Vagina (tissue), 2 donors: ENCODE results near the gene ABCC12. TPM values are rescaled to one million over a fixed set of nuclear protein-coding genes. Genes with fewer than 3 reads are reported as not detected.

Experiments used
- DNase-seq, 2 donors: peaks; one replicate each; pipeline ENCODE4 v3.0.0-alpha.2; 2017; ENCODE audit errors: extremely low spot score in 2 of 2
- H3K27ac ChIP-seq: fragments of 200-600 bp; sonication (generic); one replicate; pipeline ENCODE4 v1.5.1; 2019
- H3K27me3 ChIP-seq: fragments of 200-600 bp; sonication (generic); one replicate; pipeline ENCODE4 v1.5.1; 2019
- H3K36me3 ChIP-seq, 2 donors: fragments of 200-600 bp; sonication (generic); one replicate each; pipeline ENCODE4 v1.5.1; 2017 to 2019
- H3K4me1 ChIP-seq: fragments of 200-600 bp; sonication (generic); one replicate; pipeline ENCODE4 v1.5.1; 2019
- H3K4me3 ChIP-seq, 2 donors: fragments of 200-600 bp; sonication (generic); 1 replicate in 1 of 2; 2 replicates in 1 of 2; pipeline ENCODE4 v1.5.1; 2016 to 2019
- H3K9me3 ChIP-seq: fragments of 200-600 bp; sonication (generic); one replicate; pipeline ENCODE4 v1.5.1; 2019
- POLR2A ChIP-seq, 2 donors: fragments of 450-650 bp; IDR thresholded peaks; one replicate each; pipeline ENCODE4 v1.6.1; 2017; ENCODE audit warnings: antibody characterized with exemption in 2 of 2, mild to moderate bottlenecking in 2 of 2, moderate library complexity in 2 of 2
- POLR2AphosphoS5 ChIP-seq, 2 donors: sonication (generic); formaldehyde crosslinking; IDR thresholded peaks; one replicate each; pipeline ENCODE4 v1.9.0; 2017; ENCODE audit warnings: antibody characterized with exemption in 2 of 2, mild to moderate bottlenecking in 2 of 2, low read depth in 1 of 2; ENCODE audit not compliant: insufficient read depth in 1 of 2
- intact Hi-C: fragments of 100-400 bp; cut with DNase I; formaldehyde crosslinking; loops from one replicate; pipeline ENCODE4 v1.15.1; 2023
- total RNA-seq: library from RNA; depleted of rRNA; stranded (reverse); fragments of >200 nt; gene quantifications from one replicate; pipeline ENCODE4 v1.2.3, GENCODE V29; 2016
- TF ChIP-seq, protein P1 (sequence below), 3 experiments: fragments of 450-650 bp in 2 of 3; fragments of 200-600 bp in 1 of 3; sonication (generic) in 1 of 3; IDR thresholded peaks; one replicate each; pipeline ENCODE4 v1.5.1; 2017 to 2019; ENCODE audit warnings: antibody characterized with exemption in 3 of 3, mild to moderate bottlenecking in 2 of 3, moderate library complexity in 2 of 3

The ABCC12 gene
- not detected for total RNA-seq

DNA sequence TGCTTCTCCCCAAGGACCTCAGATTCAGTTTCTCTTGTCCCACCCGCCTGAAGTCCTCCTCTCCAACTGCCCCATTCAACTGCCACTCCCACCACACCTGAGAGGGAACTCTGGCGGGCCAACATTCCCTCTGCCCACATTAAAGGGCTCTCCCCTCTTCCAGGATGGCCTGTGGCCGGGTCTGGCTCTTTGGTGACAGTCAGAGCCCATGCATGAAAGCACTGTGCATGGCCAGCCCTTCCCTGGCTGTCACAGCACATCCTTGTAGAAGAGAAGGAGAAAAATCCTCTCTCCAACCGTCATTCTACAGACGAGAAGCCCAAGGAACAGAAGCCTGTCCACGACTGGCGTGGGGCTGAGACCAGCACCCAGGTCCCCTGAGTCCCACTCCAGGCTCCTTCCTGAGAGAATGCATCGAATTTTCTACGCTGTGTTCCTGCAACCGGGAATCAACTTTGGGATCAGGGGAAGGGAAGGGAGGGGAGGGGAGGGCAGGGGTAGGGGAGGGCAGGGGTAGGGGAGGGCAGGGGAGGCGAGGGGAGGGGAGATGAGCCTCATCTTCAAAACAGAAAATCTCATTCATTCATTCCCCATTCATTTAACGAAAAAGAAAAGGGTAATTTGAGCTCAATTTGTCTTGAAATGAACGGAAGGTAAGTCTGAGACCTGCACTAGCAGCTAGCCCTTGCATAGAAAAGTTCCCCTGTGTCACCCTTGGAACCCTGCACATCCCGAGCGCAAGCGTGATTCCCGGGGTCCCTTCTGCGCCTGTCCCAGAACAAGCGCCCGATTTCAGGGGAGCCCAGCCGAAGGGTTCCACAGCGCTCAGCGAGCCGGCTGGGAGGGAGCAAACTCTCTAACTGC, at the start of gene ABCC12:
ABCC12 (minus strand) TSS at position 68 of the 864 bp plus-strand sequence. CDS start 9,569 bp downstream, outside the sequence.
- TF ChIP-seq POLR2A (IDR thresholded peaks at IDR 0.05) (no peak), POLR2AphosphoS5 (IDR thresholded peaks at IDR 0.05; ENCODE audit: insufficient read depth in 1 of 2, low read depth in 1 of 2) (no peak)
- TF ChIP-seq, protein P1, sequence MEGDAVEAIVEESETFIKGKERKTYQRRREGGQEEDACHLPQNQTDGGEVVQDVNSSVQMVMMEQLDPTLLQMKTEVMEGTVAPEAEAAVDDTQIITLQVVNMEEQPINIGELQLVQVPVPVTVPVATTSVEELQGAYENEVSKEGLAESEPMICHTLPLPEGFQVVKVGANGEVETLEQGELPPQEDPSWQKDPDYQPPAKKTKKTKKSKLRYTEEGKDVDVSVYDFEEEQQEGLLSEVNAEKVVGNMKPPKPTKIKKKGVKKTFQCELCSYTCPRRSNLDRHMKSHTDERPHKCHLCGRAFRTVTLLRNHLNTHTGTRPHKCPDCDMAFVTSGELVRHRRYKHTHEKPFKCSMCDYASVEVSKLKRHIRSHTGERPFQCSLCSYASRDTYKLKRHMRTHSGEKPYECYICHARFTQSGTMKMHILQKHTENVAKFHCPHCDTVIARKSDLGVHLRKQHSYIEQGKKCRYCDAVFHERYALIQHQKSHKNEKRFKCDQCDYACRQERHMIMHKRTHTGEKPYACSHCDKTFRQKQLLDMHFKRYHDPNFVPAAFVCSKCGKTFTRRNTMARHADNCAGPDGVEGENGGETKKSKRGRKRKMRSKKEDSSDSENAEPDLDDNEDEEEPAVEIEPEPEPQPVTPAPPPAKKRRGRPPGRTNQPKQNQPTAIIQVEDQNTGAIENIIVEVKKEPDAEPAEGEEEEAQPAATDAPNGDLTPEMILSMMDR (IDR thresholded peaks at IDR 0.05): no peak
- H3K27me3 ChIP-seq: no peaks in the 10 kb centered on the region
- no peak within 1 kb of the TSS for H3K27ac ChIP-seq
- no peaks in the 10 kb centered on the region for H3K4me1 ChIP-seq
- H3K9me3 ChIP-seq: no peaks in the 10 kb centered on the region
- no peaks in the 10 kb centered on the region for H3K36me3 ChIP-seq
- intact Hi-C loops: loop anchor here (5.0 kb wide), 1 partner anchor 1014 kb away; the partner anchor contains the start of gene NETO2
- no peak within 1 kb of the TSS for H3K4me3 ChIP-seq
- DNase-seq: no peak

DNA sequence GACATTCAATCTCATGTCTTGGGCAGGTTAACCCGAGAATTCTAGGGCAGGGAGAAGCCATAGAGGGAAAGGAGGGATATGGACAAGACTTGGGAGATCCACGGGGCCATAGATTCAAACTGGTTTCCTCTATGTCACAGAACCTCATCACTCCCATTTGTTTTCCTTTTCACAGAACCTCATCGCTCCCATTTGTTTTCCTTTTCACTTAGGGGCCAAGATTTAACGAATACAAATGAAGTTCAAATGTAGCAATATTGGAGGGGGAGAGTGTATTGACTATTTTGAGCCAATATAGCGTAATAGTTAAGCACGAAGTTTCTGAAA, 49.0 kb upstream of the ABCC12 start:
- no peaks in the 10 kb centered on the region for H3K36me3 ChIP-seq
- TF ChIP-seq POLR2AphosphoS5 (IDR thresholded peaks at IDR 0.05; ENCODE audit: insufficient read depth in 1 of 2, low read depth in 1 of 2) (no peak), POLR2A (IDR thresholded peaks at IDR 0.05) (no peak)
- TF ChIP-seq, protein P1 (IDR thresholded peaks at IDR 0.05): no peak
- intact Hi-C loops: no loop called here
- H3K27ac ChIP-seq: no peak overlapping the region
- no peaks in the 10 kb centered on the region for H3K27me3 ChIP-seq
- no peak for DNase-seq
- no peaks in the 10 kb centered on the region for H3K9me3 ChIP-seq
- H3K4me1 ChIP-seq: no peaks in the 10 kb centered on the region
- no peak overlapping the region for H3K4me3 ChIP-seq

DNA sequence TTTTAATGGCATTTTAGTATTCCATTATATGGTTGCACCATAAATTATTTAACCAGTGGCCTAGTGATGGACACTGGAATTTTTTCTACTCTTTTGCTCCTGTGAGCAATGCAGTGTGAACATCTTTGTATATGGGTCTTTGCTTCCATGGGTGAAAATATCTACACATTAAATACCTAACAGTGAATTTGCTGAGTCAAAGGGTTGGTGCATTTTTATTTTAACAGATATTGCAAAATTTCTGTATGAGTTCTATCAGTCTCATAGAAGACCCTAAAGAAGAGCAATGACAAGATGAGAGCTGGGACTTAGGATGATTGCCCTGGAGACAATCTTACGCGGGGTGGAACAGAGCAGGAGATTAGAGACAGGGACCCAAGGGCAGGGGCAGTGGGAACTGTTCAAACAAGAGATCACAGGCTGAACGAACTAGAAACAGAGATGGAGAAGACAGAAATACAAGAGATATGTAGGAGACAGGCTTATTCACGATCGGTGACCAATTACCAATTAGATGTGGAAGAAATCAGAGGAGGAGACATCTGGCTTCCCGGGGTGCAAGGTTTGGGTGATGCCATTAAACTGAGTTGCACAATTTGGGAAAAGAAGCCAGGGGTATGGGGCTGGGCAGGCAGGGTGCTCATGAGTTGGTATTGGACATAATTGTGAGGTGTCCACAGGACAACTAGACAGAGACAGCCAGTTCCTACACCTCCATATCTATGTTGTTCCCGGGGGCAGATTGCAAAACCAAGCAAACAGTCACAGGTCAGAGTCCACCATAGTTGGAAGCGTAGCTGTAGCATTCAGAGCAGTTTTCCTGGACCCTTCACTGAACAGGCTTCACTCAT, 48.4 kb upstream of the ABCC12 start:
- Histone ChIP-seq H3K27me3 (no peaks in the 10 kb centered on the region), H3K27ac (no peak overlapping the region), H3K36me3 (no peaks in the 10 kb centered on the region), H3K9me3 (no peaks in the 10 kb centered on the region), H3K4me1 (no peaks in the 10 kb centered on the region), H3K4me3 (no peak overlapping the region)
- no peak for DNase-seq
- no peak for TF ChIP-seq POLR2AphosphoS5 (IDR thresholded peaks at IDR 0.05; ENCODE audit: insufficient read depth in 1 of 2, low read depth in 1 of 2)
- no peak for TF ChIP-seq POLR2A (IDR thresholded peaks at IDR 0.05)
- TF ChIP-seq, protein P1 (IDR thresholded peaks at IDR 0.05): no peak
- intact Hi-C loops: no loop called here

- Histone ChIP-seq H3K9me3 (no peaks in the 10 kb centered on the region), H3K27ac (no peak overlapping the region), H3K36me3 (no peaks in the 10 kb centered on the region), H3K4me3 (no peak overlapping the region), H3K4me1 (no peaks in the 10 kb centered on the region), H3K27me3 (no peaks in the 10 kb centered on the region)
- DNase-seq: no peak
- TF ChIP-seq, protein P1 (IDR thresholded peaks at IDR 0.05): no peak
- TF ChIP-seq POLR2AphosphoS5 (IDR thresholded peaks at IDR 0.05; ENCODE audit: insufficient read depth in 1 of 2, low read depth in 1 of 2) (no peak), POLR2A (IDR thresholded peaks at IDR 0.05) (no peak)
- intact Hi-C loops: no loop called here
These were observed 45.9 kb upstream of the ABCC12 start for GRCh38 chr16:48201515-48202201.
